Measurements from ENCODE around the gene ERCC4.
"Not testable (repeated sequence)": the region's sequence is repeated elsewhere in the genome, so short reads cannot be mapped to it uniquely, and the experiment has no call there.

The ERCC4 gene

DNA sequence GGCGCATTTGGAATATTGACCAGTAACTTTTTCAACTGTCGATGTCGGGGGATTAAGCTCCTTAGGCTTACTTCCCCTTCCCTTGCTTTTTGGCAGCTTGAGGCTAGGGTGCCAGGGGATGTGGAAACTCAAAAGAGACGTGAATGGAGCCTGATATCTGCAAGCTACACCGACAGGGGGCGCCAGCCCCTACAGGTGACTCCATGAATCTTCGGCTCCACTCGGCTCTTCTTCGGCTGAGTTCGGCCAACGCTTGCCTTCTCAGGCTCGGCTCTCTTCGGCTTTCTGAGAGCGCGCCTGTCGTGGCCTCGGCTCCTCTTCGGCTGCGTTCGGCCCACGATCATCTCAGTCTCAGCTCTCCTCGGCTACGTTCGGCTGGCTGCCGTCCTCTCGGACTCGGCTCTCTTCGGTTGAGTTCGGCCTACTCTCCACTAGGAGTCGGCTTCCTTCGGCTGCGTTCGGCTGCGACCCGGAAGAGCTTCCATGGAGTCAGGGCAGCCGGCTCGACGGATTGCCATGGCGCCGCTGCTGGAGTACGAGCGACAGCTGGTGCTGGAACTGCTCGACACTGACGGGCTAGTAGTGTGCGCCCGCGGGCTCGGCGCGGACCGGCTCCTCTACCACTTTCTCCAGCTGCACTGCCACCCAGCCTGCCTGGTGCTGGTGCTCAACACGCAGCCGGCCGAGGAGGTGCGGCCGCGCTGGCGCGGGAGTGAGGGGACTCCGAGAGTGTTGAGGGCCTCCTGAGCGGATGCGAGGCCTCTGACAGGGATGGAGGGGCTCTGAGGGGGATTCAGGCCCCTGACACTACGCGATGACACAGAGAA, at the start of gene ERCC4:
TSS of gene ERCC4 (plus strand) at position 472 of the 827 bp plus-strand sequence. CDS start at position 484, 12 bp downstream.
- DNase-seq (ENCODE audit: low spot score): peak; percentile 99

GRCh38 chr16:13873835-13874438, 46.0 kb upstream of the ERCC4 start:
- peak; percentile 9 for DNase-seq (ENCODE audit: low spot score)

DNA sequence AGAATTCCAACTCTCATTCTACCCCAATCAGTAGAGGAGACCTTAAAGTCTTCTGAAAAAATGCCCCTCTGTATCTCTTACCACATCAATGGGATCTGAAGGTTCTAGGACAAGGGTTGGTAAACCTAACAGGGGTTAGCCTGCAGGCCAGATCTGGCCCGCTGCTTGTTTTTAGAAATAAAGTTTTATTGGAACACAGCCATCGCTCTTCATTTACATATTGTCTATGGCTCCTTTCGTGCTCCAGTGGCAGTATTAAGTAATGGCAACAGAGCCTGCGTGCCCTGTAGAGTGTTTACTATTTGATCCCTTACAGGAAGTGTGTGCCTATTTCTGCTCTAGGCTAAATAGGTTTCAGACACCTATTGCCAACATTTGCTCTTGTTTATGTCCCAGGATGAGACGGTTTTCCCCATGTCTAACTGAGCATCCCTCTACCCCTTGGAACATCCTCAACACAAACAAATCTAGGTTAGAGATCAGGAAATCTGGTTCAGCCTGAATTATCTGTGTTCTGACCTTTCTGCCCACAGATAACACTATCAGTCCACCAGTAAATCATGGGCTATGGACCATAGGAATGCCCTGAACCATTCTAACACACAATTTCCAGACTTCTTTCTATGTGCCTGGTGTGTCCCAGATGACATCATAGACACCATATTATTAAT, 44.2 kb upstream of the ERCC4 start:
- DNase-seq (ENCODE audit: low spot score): no peak

GRCh38 chr16:13883276-13883675, 36.7 kb upstream of the ERCC4 start:
- no peak for DNase-seq (ENCODE audit: low spot score)

GRCh38 chr16:13883881-13884280, 36.1 kb upstream of the ERCC4 start:
- no peak for DNase-seq (ENCODE audit: low spot score)

- DNase-seq (ENCODE audit: low spot score): no peak
Observed at GRCh38 chr16:13885700-13886099, 34.3 kb upstream of the ERCC4 start.

- DNase-seq (ENCODE audit: low spot score): no peak
Observed at GRCh38 chr16:13886608-13887007, 33.3 kb upstream of the ERCC4 start.

DNA sequence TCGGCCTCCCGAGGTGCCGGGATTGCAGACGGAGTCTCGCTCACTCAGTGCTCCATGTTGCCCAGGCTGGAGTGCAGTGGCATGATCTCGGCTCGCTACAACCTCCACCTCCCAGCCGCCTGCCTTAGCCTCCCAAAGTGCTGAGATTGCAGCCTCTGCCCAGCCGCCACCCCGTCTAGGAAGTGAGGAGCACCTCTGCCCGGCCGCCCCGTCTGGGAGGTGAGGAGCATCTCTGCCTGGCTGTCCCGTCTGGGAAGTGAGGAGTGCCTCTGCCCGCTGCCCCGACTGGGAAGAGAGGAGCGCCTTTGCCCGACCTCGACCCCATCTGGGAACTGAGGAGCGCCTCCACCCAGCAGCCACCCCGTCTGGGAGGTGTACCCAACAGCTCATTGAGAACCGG, 30.6 kb upstream of the ERCC4 start:
- not testable (repeated sequence) for DNase-seq (ENCODE audit: low spot score)

- no peak for DNase-seq (ENCODE audit: low spot score)
Observed at GRCh38 chr16:13892301-13892700, 27.7 kb upstream of the ERCC4 start.

- DNase-seq (ENCODE audit: low spot score): no peak
Observed at GRCh38 chr16:13895516-13895915, 24.4 kb upstream of the ERCC4 start.

DNA sequence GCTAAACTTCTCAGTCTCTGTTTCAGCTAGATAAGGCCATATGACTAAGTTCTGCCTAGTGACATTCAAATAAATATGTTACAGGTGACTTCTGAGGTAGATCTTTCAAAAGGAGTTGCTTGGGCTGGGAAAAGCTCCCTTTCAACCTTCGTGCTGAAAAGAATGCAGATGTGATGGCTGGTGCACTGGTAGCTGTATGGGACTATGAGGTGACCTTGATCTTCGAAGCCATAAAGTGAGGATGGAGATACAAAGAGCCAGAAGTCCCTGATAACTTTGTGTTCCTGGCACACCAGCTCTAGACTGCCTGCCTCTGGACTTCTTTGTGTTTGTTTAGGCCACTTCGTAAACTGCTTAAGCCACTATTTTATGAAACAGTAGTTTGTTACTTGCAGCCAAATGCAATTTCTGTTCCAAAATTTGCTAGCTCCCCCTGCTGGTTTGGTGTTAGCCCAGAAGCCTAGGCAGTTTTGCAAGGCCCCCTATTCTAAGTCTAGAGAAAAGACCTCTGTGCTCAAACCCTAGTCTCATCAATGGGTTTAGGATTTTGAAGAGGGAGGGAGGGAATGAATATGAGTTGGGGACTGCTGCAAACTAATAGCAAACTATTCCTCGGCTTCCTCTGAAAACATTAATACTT, 23.3 kb upstream of the ERCC4 start:
- DNase-seq (ENCODE audit: low spot score): no peak

- DNase-seq (ENCODE audit: low spot score): no peak
Observed at GRCh38 chr16:13897806-13898205, 22.1 kb upstream of the ERCC4 start.

DNA sequence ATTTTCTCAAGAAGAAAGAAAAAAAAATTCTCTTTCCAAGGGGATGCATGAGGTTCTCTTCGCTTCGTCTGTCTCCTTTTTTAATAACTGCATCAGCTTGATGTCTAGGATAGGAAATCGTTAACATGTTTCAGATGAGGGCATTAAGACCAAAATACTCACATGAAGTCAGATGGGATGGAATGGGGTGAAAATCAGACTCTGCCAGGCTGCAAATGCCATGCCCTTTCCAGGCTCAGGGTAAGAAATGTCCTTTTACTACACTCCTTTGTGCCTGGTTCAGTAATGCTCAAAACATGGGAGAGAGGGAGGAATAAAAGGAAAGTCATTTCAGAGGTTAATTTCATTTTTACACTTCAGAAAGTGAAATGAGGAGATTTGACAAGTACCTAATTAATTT, 21.7 kb upstream of the ERCC4 start:
- DNase-seq (ENCODE audit: low spot score): no peak

GRCh38 chr16:13902052-13902451, 17.9 kb upstream of the ERCC4 start:
- DNase-seq (ENCODE audit: low spot score): no peak

DNA sequence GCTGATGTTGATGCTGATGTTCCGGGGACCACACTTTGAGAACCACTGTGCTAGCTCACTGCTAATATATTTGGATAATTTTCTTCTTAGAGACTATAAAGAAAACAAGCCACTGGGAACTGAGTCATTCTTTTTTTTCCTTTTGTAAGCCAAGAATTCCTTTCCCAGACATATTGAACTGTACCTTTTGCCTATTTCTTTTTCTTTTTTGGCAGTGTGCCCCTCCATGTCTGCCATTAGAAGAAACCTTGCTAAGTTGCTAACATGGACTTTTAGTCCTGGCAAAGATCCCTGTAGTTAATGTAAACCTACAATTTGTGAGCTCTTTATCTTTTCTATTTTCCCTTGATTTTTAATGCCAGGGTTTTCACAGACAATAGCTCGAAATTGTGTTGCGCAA, 17.3 kb upstream of the ERCC4 start:
- no peak for DNase-seq (ENCODE audit: low spot score)

- DNase-seq (ENCODE audit: low spot score): no peak
Observed at GRCh38 chr16:13904179-13904691, 15.7 kb upstream of the ERCC4 start.

GRCh38 chr16:13904822-13905221, 15.1 kb upstream of the ERCC4 start:
- DNase-seq (ENCODE audit: low spot score): not testable (repeated sequence)

DNA sequence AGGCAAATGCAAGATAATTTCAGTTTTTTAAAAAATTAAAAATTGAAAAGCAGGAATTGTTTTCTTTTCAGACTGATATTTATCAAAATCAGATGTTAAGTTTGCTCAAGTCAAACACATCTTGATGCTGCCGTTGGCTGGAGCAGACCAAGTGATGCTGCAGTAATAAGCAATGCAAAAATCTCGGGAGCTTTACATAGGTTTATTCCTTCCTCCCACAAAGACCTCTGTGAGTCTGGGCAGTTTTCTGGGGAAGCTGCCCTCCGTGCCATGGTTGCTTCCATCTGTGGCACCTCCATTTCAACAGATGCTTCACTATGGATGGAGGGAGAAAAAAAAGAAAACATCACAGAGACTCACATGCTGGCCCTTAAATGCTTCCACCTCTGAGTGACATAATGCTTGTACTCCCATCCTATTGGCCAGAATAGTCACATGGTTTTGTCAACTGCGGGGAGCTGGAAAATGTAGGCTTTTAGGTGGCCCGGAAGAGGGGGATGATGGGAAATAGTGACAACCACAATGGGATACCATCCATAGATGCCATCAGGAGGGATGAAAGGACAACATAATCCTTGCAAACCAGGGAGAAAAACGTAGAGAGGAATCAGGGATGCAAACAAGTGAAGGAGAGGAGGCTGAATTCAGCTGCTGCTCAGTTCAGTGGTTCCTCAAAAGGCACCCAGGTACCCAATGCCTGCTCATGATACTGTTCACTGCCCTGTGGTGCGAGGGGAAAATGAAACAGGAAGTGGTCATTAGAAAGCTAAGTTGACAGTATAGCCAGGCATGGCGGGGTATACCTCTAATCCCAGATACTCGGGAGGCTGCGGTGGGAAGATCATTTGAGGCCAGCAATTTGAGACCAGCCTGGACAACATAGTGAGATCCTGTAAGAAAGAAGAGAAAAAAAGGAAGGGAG, 13.5 kb upstream of the ERCC4 start:
- no peak for DNase-seq (ENCODE audit: low spot score)

DNA sequence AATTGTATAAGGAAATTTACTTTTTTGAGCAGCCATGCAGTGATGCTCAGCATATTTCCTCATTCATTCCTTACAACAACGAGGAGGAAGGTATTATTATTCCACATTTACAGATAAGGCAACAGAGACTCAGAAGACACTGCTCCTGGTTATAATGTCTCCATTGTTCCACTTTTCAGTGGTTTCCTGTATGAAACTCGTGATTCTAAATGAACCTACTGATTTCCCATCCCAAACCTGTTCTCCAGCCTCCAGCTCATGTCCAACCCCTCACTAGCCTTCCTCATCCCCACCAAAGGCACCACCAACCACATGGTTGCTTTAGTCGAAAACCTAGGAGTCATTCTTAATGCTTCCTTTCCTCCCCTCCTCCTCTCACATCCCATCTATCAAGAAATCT, 12.5 kb upstream of the ERCC4 start:
- DNase-seq (ENCODE audit: low spot score): no peak

DNA sequence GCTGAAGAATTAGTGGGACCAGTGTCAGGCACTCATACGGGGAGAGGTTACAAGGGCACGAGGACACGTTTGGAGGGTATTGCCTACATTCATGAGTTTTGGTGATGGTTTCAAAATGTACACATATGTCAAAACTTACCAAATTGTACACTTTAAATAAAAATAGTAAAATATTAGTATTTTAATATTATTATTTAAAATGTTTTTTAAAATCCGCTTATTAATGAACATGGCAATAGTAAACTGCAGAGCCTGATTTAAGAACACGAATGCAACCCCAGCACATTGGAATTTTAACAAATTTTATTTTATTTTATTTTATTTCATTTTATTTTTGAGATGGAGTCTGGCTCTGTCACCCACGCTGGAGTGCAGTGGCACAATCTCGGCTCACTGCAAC, 10.9 kb upstream of the ERCC4 start:
- DNase-seq (ENCODE audit: low spot score): no peak

DNA sequence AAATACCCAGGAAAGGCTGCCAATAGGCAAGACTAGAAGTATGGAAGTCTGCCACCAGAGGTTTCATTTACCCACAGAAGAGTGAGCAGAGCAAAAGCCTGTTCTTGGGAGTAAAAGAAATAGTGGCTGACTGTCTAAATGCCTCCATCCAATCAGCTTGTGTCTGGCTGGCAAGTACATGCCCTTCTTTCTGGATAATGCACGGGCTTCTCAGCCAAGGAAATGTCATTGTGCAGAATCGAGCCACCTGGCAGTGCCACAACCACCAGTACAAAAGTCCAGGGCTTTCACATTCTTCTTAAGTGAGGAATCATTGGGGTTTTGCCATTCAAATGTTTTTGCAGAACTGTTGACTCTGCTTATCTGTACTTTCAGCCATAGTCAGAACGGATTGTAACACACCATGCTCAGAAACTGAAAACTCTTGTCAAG, 10.1 kb upstream of the ERCC4 start:
- peak; percentile 55 for DNase-seq (ENCODE audit: low spot score)
